ENCODE measurements around the gene RNF213.

DNA sequence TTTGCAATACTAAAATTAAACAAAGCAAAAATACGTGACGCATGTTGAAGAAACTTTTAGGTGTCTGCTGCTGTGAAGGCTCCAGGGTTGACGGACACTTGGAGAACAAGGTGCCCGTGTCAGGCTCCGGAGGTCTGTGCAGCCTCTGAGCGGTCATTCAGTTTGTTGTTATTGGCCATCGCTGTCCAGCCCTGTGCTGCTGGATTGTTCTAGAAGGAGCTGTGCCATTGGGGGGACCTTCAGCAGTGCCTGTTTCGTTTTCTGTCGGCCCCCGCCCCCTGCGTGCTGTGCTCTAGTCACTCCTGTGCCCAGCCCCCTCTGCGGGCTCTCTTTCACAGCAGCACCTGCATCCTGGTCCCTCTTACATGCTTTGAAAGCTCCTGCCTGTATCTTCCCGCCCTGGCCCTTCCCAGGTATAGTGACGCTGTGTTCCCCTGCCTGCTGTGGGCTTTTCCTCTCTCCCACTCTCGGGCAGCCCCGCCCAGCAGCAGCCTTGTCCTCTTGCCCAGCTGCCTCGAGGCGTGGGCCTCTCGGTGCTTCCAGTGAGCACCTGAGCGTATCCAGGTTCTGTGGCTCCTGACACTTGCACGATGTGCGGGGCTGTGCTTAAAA is 50.7 kb downstream of the RNF213 start:
- TF ChIP-seq PRRX2 (CRISPR knock-in tag; IDR thresholded peaks at IDR 0.05) (no peak), NR3C1 (CRISPR knock-in tag; conservative IDR thresholded peaks at IDR 0.05; ENCODE audit: low read depth) (no peak), ATF1 (CRISPR knock-in tag; IDR thresholded peaks at IDR 0.05) (no peak), ZBTB21 (CRISPR knock-in tag; IDR thresholded peaks at IDR 0.05; ENCODE audit: borderline replicate concordance) (no peak), ZNF416 (CRISPR knock-in tag; IDR thresholded peaks at IDR 0.05) (no peak), JAZF1 (CRISPR knock-in tag; IDR thresholded peaks at IDR 0.05) (no peak), CBFB (CRISPR knock-in tag; IDR thresholded peaks at IDR 0.05; ENCODE audit: low read depth) (no peak), ZNF121 (CRISPR knock-in tag; IDR thresholded peaks at IDR 0.05) (no peak)
- TF ChIP-seq, protein P1, sequence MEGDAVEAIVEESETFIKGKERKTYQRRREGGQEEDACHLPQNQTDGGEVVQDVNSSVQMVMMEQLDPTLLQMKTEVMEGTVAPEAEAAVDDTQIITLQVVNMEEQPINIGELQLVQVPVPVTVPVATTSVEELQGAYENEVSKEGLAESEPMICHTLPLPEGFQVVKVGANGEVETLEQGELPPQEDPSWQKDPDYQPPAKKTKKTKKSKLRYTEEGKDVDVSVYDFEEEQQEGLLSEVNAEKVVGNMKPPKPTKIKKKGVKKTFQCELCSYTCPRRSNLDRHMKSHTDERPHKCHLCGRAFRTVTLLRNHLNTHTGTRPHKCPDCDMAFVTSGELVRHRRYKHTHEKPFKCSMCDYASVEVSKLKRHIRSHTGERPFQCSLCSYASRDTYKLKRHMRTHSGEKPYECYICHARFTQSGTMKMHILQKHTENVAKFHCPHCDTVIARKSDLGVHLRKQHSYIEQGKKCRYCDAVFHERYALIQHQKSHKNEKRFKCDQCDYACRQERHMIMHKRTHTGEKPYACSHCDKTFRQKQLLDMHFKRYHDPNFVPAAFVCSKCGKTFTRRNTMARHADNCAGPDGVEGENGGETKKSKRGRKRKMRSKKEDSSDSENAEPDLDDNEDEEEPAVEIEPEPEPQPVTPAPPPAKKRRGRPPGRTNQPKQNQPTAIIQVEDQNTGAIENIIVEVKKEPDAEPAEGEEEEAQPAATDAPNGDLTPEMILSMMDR (IDR thresholded peaks at IDR 0.05), result no peak
- TF ChIP-seq, protein P2, sequence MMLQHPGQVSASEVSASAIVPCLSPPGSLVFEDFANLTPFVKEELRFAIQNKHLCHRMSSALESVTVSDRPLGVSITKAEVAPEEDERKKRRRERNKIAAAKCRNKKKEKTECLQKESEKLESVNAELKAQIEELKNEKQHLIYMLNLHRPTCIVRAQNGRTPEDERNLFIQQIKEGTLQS (CRISPR knock-in tag; conservative IDR thresholded peaks at IDR 0.05), result no peak
- TF ChIP-seq, protein P3, sequence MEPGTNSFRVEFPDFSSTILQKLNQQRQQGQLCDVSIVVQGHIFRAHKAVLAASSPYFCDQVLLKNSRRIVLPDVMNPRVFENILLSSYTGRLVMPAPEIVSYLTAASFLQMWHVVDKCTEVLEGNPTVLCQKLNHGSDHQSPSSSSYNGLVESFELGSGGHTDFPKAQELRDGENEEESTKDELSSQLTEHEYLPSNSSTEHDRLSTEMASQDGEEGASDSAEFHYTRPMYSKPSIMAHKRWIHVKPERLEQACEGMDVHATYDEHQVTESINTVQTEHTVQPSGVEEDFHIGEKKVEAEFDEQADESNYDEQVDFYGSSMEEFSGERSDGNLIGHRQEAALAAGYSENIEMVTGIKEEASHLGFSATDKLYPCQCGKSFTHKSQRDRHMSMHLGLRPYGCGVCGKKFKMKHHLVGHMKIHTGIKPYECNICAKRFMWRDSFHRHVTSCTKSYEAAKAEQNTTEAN (CRISPR knock-in tag; IDR thresholded peaks at IDR 0.05), result no peak
- TF ChIP-seq, protein P4, sequence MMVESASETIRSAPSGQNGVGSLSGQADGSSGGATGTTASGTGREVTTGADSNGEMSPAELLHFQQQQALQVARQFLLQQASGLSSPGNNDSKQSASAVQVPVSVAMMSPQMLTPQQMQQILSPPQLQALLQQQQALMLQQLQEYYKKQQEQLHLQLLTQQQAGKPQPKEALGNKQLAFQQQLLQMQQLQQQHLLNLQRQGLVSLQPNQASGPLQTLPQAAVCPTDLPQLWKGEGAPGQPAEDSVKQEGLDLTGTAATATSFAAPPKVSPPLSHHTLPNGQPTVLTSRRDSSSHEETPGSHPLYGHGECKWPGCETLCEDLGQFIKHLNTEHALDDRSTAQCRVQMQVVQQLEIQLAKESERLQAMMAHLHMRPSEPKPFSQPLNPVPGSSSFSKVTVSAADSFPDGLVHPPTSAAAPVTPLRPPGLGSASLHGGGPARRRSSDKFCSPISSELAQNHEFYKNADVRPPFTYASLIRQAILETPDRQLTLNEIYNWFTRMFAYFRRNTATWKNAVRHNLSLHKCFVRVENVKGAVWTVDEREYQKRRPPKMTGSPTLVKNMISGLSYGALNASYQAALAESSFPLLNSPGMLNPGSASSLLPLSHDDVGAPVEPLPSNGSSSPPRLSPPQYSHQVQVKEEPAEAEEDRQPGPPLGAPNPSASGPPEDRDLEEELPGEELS (CRISPR knock-in tag; IDR thresholded peaks at IDR 0.05), result no peak
- TF ChIP-seq, protein P5, sequence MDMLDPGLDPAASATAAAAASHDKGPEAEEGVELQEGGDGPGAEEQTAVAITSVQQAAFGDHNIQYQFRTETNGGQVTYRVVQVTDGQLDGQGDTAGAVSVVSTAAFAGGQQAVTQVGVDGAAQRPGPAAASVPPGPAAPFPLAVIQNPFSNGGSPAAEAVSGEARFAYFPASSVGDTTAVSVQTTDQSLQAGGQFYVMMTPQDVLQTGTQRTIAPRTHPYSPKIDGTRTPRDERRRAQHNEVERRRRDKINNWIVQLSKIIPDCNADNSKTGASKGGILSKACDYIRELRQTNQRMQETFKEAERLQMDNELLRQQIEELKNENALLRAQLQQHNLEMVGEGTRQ (CRISPR knock-in tag; IDR thresholded peaks at IDR 0.05), result no peak

Data from WTC11 (cell line).